Suprapubic skin (tissue), 4 donors: ENCODE measurements around the gene SEMA4A. TPM values are rescaled to one million over a fixed set of nuclear protein-coding genes. Genes with fewer than 3 reads are reported as not detected.
"Not testable (repeated sequence)": the region's sequence is repeated elsewhere in the genome, so short reads cannot be mapped to it uniquely, and the experiment has no call there.

ENCODE experiments used
- DNase-seq, 2 donors: peaks; one replicate each; pipeline ENCODE4 v3.0.0-alpha.2; 2019; ENCODE audit warnings: low spot score in 2 of 2
- H3K27ac ChIP-seq: fragments of 200-600 bp; sonication (generic); one replicate; pipeline ENCODE4 v1.5.1; 2019
- H3K27me3 ChIP-seq: fragments of 200-600 bp; sonication (generic); one replicate; pipeline ENCODE4 v1.5.1; 2019
- H3K36me3 ChIP-seq: fragments of 200-600 bp; sonication (generic); one replicate; pipeline ENCODE4 v1.5.1; 2019
- H3K4me1 ChIP-seq: fragments of 200-600 bp; sonication (generic); one replicate; pipeline ENCODE4 v1.5.1; 2019
- H3K4me3 ChIP-seq: fragments of 200-600 bp; sonication (generic); one replicate; pipeline ENCODE4 v1.5.1; 2019; ENCODE audit warnings: mild to moderate bottlenecking
- H3K9me3 ChIP-seq: fragments of 200-600 bp; sonication (generic); one replicate; pipeline ENCODE4 v1.5.1; 2019
- EP300 ChIP-seq: sonication (generic); formaldehyde crosslinking; IDR thresholded peaks from one replicate; pipeline ENCODE4 v1.6.1; 2017; ENCODE audit warnings: antibody characterized with exemption
- POLR2A ChIP-seq, 2 donors: fragments of 450-650 bp; IDR thresholded peaks; one replicate each; pipeline ENCODE4 v1.6.1; 2017; ENCODE audit warnings: antibody characterized with exemption in 2 of 2, mild to moderate bottlenecking in 2 of 2, moderate library complexity in 2 of 2
- POLR2AphosphoS5 ChIP-seq, 3 donors: sonication (generic); formaldehyde crosslinking; IDR thresholded peaks; one replicate each; pipeline ENCODE4 v1.6.1; 2017; ENCODE audit warnings: antibody characterized with exemption in 3 of 3
- WGBS: methylation state at CpG from one replicate; pipeline ENCODE4 v1.1.5; 2018; 5-methylcytosine and 5-hydroxymethylcytosine counted together
- total RNA-seq, 4 donors: library from RNA; depleted of rRNA; stranded (reverse); fragments of >200 nt; gene quantifications; one replicate each; pipeline ENCODE4 v1.1.0, GENCODE V29; 2016
- TF ChIP-seq, protein P1 (sequence below), 2 donors: fragments of 200-600 bp in 1 of 2; fragments of 450-650 bp in 1 of 2; sonication (generic) in 1 of 2; IDR thresholded peaks; one replicate each; pipeline ENCODE4 v1.5.1; 2016 to 2019; ENCODE audit warnings: antibody characterized with exemption in 2 of 2, mild to moderate bottlenecking in 1 of 2, moderate library complexity in 1 of 2

SEMA4A gene
- total RNA-seq, 4 donors from 2014 or later: 43.8 to 61.2 (median 50.2) TPM

DNA sequence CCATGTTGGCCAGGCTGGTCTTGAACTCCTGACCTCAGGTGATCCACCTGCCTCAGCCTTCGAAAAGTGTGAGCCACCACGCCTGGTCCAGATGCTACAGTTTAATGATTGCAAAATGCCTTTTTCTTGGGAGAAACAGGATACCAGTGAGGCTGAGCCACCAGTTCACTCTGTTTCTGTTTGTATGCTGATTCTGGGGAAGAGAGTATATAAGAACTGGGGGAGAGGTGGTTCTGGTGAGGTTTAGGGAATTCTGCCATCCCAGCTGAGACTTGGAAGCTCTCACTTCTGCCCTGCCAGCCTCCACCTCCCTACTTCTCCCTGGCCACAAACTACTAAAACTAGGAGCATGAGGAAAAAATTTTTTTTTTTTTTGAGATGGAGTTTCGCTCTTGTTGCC lies 51.3 kb downstream of the SEMA4A start:
- DNase-seq: no peak
- Histone ChIP-seq H3K4me3 (no peak overlapping the region), H3K27ac (no peak overlapping the region), H3K9me3 (no peaks in the 10 kb centered on the region), H3K4me1 (peaks cover 3% of the 10 kb centered on the region), H3K27me3 (no peaks in the 10 kb centered on the region), H3K36me3 (peaks cover 41% of the 10 kb centered on the region)
- WGBS: 88% methylated on average over 3 of the region's 3 CpGs
- TF ChIP-seq, protein P1, sequence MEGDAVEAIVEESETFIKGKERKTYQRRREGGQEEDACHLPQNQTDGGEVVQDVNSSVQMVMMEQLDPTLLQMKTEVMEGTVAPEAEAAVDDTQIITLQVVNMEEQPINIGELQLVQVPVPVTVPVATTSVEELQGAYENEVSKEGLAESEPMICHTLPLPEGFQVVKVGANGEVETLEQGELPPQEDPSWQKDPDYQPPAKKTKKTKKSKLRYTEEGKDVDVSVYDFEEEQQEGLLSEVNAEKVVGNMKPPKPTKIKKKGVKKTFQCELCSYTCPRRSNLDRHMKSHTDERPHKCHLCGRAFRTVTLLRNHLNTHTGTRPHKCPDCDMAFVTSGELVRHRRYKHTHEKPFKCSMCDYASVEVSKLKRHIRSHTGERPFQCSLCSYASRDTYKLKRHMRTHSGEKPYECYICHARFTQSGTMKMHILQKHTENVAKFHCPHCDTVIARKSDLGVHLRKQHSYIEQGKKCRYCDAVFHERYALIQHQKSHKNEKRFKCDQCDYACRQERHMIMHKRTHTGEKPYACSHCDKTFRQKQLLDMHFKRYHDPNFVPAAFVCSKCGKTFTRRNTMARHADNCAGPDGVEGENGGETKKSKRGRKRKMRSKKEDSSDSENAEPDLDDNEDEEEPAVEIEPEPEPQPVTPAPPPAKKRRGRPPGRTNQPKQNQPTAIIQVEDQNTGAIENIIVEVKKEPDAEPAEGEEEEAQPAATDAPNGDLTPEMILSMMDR (IDR thresholded peaks at IDR 0.05): no peak
- TF ChIP-seq EP300 (no peak), POLR2A (IDR thresholded peaks at IDR 0.05) (no peak), POLR2AphosphoS5 (IDR thresholded peaks at IDR 0.05) (no peak)

DNA sequence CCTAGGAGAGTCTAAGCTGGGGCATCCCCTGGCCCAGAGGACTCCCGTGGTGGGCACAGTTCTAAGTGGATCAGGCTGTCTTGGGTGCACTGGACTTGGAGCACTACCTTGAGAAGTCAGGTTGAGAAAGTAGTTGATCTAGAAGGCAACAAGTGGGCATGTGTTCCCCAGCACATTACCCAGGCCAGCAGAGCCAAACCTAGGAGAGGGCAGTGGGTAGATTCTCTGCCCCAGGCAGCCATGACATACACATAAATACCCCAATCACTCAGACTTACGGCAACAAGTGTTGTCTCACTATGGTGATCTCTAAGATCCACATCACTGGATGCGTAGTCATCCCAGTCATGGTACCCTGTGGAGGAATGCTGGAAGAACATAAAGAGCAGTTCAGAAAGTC lies 57.9 kb downstream of the SEMA4A start:
- no peak overlapping the region for H3K27ac ChIP-seq
- no peak for DNase-seq
- 94% methylated on average over 2 of the region's 3 CpGs for WGBS
- peaks cover 24% of the 10 kb centered on the region for H3K4me1 ChIP-seq
- H3K9me3 ChIP-seq: no peaks in the 10 kb centered on the region
- peaks cover 42% of the 10 kb centered on the region for H3K36me3 ChIP-seq
- no peaks in the 10 kb centered on the region for H3K27me3 ChIP-seq
- TF ChIP-seq POLR2AphosphoS5 (IDR thresholded peaks at IDR 0.05): no peak
- no peak overlapping the region for H3K4me3 ChIP-seq

DNA sequence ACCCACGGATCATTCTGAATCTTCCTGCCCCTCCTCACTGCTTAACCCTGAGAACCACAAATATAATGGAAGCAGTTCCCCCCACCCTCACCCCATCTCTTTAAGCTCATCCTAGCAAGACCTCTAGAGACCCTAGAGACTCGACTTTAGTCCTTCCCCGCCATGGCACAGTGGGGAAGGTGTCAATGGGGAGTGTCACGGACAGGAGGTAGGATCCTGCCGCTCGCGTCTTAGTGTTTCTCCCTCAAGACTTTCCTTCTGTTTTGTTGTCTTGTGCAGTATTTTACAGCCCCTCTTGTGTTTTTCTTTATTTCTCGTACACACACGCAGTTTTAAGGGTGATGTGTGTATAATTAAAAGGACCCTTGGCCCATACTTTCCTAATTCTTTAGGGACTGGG lies 58.7 kb downstream of the SEMA4A start:
- H3K9me3 ChIP-seq: no peaks in the 10 kb centered on the region
- H3K36me3 ChIP-seq: peaks cover 33% of the 10 kb centered on the region
- H3K4me1 ChIP-seq: peaks cover 24% of the 10 kb centered on the region
- TF ChIP-seq POLR2A (IDR thresholded peaks at IDR 0.05) (no peak), POLR2AphosphoS5 (IDR thresholded peaks at IDR 0.05) (no peak), EP300 (no peak)
- TF ChIP-seq, protein P1 (IDR thresholded peaks at IDR 0.05): no peak
- peak overlapping the region; percentile 54 for H3K4me3 ChIP-seq
- no peaks in the 10 kb centered on the region for H3K27me3 ChIP-seq
- no peak for DNase-seq
- WGBS: 82% methylated on average over 9 of the region's 9 CpGs
- peak overlapping the region; percentile 95 for H3K27ac ChIP-seq

DNA sequence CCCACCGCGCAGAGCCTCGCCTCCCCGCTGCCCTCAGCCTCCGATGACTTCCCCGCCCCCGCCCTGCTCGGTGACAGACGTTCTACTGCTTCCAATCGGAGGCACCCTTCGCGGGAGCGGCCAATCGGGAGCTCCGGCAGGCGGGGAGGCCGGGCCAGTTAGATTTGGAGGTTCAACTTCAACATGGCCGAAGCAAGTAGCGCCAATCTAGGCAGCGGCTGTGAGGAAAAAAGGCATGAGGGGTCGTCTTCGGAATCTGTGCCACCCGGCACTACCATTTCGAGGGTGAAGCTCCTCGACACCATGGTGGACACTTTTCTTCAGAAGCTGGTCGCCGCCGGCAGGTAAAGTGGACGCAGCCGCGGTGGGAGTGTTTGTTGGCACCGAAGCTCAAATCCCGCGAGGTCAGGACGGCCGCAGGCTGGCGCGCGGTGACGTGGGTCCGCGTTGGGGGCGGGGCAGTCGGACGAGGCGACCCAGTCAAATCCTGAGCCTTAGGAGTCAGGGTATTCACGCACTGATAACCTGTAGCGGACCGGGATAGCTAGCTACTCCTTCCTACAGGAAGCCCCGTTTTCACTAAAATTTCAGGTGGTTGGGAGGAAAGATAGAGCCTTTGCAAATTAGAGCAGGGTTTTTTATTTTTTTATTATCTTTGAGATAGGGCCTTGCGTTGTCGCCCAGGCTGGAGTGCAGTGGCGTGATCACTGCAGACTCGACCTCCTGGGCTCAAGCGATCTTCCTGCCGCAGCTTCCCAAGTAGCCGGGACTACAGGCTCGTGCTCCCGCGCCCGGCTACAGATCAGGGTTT lies 59.7 kb downstream of the SEMA4A start, which contains the start of gene PMF1:
Gene PMF1 (plus strand): TSS at position 175 of the 811 bp plus-strand sequence. CDS start 9 bp downstream, at position 184.
- no peaks in the 10 kb centered on the region for H3K27me3 ChIP-seq
- DNase-seq: peak; percentile 99 to 100
- whole genome bisulfite sequencing: under 1% methylated on average over 31 of the region's 61 CpGs

DNA sequence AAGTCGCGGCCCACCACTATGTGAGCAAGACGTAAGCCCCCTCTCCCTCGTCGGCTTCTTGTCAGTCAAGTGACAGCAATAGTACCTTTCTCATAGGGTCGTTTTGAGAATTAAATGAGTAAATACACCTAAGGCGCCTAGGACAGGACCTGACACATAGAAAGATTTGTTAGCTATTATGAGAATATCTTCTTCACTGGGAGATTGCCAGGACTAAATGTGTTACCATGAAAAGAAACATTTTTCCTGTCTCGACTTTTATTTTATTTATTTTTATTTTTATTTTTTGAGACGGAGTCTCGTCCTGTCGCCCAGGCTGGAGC lies 60.2 kb downstream of the SEMA4A start:
- no peaks in the 10 kb centered on the region for H3K9me3 ChIP-seq
- no peaks in the 10 kb centered on the region for H3K27me3 ChIP-seq
- DNase-seq: no peak
- no peak for TF ChIP-seq POLR2AphosphoS5 (IDR thresholded peaks at IDR 0.05)
- H3K4me3 ChIP-seq: peak overlapping the region; percentile 54
- peaks cover 39% of the 10 kb centered on the region for H3K4me1 ChIP-seq
- 14% methylated on average over 11 of the region's 11 CpGs for WGBS
- peak overlapping the region; percentile 95 for H3K27ac ChIP-seq
- H3K36me3 ChIP-seq: peaks cover 20% of the 10 kb centered on the region

More for the DNA sequence above, 59.7 kb downstream of the SEMA4A start, which contains the start of gene PMF1:
- Histone ChIP-seq H3K4me1 (peaks cover 33% of the 10 kb centered on the region), H3K36me3 (peaks cover 26% of the 10 kb centered on the region), H3K9me3 (no peaks in the 10 kb centered on the region), H3K4me3 (peak within 1 kb of the TSS; percentile 54), H3K27ac (peak within 1 kb of the TSS; percentile 95)
- no peak for TF ChIP-seq EP300
- TF ChIP-seq POLR2AphosphoS5 (IDR thresholded peaks at IDR 0.05): peak; percentile 70 to 98 (median 93)
- TF ChIP-seq POLR2A (IDR thresholded peaks at IDR 0.05): peak; percentile 52 to 82
- TF ChIP-seq, protein P1 (IDR thresholded peaks at IDR 0.05): no peak

DNA sequence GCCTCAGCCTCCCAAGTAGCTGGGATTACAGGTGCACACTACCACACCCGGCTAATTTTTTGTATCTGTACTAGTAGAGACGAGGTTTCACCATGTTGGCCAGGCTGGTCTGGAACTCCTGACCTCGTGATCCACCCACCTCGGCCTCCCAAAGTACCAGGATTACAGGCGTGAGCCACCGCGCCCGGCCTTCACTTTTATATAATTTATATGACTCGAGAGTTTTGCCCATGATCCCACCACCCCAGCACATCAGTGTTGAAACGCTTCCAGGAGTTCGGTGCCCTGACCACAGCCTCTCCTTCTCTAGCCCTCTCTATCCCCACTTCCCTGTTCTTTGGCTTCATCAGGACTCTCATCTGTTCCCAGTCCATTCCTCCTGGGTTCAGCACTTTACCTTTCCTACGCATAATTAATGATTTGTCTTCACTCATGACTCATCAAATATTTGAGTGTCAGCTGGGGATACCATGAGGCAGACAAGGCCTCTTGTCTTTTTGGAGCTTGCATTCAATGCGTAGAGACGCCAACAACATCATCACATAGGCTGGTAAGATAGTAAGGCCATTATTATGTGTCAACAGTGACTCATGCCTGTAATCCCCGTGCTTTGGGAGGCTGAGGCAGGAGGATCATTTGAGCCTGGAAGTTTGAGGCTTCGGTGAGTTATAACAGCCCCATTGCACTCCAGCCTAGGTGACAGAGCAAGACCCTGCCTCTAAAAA lies 60.8 kb downstream of the SEMA4A start:
- Histone ChIP-seq H3K4me1 (peaks cover 39% of the 10 kb centered on the region), H3K9me3 (no peaks in the 10 kb centered on the region), H3K27ac (peak overlapping the region; percentile 95), H3K4me3 (peak overlapping the region; percentile 54), H3K36me3 (peaks cover 16% of the 10 kb centered on the region), H3K27me3 (no peaks in the 10 kb centered on the region)
- WGBS: 73% methylated on average over 16 of the region's 16 CpGs
- TF ChIP-seq, protein P1 (IDR thresholded peaks at IDR 0.05): no peak
- TF ChIP-seq EP300 (no peak), POLR2AphosphoS5 (IDR thresholded peaks at IDR 0.05) (no peak), POLR2A (IDR thresholded peaks at IDR 0.05) (no peak)
- no peak for DNase-seq

DNA sequence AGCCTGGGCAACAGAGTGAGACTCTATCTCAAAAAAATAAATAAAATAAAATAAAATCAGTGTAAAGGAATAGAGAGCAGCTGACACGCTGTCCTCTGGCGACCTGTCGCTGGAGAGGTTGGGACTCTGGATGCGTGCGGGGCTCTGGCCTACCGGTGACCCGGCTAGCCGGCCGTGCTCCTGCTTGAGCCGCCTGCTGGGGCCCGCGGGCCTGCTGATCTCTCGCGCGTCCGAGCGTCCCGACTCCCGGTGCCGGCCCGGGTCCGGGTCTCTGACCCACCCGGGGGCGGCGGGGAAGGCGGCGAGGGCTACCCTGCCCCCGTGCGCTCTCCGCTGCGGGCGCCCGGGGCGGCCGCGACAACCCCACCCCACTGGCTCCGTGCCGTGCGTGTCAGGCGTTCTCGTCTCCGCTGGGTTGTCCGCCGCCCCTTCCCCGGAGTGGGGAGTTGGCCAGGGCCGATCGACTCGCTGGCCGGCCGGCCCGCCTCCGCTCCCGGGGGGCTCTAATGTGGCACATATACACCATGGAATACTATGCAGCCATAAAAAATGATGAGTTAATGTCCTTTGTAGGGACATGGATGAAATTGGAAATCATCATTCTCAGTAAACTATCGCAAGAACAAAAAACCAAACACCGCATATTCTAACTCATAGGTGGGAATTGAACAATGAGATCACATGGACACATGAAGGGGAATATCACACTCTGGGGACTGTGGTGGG lies 63.1 kb downstream of the SEMA4A start:
- H3K4me1 ChIP-seq: peaks cover 39% of the 10 kb centered on the region

More for the DNA sequence above, 63.1 kb downstream of the SEMA4A start:
- H3K4me3 ChIP-seq, H3K27me3 ChIP-seq, H3K27ac ChIP-seq, H3K9me3 ChIP-seq, DNase-seq: not testable (repeated sequence)
- 98% methylated on average over 54 of the region's 55 CpGs for WGBS
- peaks cover 15% of the 10 kb centered on the region for H3K36me3 ChIP-seq
